ENCODE results near the gene CIDEA.

DNA sequence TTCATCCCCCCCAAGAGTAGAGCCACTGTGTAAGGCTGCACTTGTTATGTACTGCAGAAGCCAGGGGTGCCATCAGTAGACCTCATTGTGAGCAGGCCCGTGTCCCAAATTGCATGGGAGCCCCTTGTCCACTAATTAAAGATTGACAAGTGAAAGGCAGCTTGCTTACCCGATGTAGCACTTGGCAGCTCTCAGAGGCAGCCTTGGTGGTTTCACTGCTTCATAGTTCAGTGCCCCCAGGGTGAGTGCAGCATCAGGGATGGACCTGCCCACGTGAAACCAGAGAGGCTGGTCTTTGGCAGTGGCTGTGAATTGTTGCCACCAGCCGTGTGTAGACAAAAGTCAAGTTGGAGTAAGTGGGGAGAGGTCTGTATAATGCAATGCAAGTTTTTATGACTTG is 67.2 kb downstream of the CIDEA start:
- TF ChIP-seq, protein P1, sequence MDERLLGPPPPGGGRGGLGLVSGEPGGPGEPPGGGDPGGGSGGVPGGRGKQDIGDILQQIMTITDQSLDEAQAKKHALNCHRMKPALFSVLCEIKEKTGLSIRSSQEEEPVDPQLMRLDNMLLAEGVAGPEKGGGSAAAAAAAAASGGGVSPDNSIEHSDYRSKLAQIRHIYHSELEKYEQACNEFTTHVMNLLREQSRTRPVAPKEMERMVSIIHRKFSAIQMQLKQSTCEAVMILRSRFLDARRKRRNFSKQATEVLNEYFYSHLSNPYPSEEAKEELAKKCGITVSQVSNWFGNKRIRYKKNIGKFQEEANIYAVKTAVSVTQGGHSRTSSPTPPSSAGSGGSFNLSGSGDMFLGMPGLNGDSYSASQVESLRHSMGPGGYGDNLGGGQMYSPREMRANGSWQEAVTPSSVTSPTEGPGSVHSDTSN (CRISPR knock-in tag; IDR thresholded peaks at IDR 0.05; ENCODE audit: low read depth): no peak
- TF ChIP-seq, protein P1 (tag; conservative IDR thresholded peaks at IDR 0.05; ENCODE audit: low read depth): no peak
- TF ChIP-seq CTCF (IDR thresholded peaks at IDR 0.05 in 2 of 3, conservative IDR thresholded peaks at IDR 0.05 in 1 of 3; ENCODE audit: insufficient read depth in 2 of 3, low read depth in 1 of 3, low read length in 3 of 3): no peak
- TF ChIP-seq SMC3 (conservative IDR thresholded peaks at IDR 0.05; ENCODE audit: insufficient read depth, low read depth, low read length): no peak
- no peak for TF ChIP-seq TARDBP (IDR thresholded peaks at IDR 0.05)
- TF ChIP-seq PHB (CRISPR knock-in tag; IDR thresholded peaks at IDR 0.05): no peak
- TF ChIP-seq ZNF124 (CRISPR knock-in tag; IDR thresholded peaks at IDR 0.05): no peak
- no peak for TF ChIP-seq ZNF239 (CRISPR knock-in tag; IDR thresholded peaks at IDR 0.05)

Data from K562 (cell line).